DND-41 (cell line): Measurements from ENCODE around the gene GALP.

Experiments used
- EZH2 ChIP-seq: IDR thresholded peaks from 3 replicates; pipeline ENCODE4 v1.6.1; 2012; ENCODE audit warnings: borderline replicate concordance, low read depth, mild to moderate bottlenecking, moderate library complexity, low read length, inconsistent platforms; ENCODE audit not compliant: severe bottlenecking
- TF ChIP-seq, protein P1 (sequence below): IDR thresholded peaks from 2 replicates; pipeline ENCODE4 v1.5.1; 2012; ENCODE audit warnings: borderline replicate concordance, low read length, moderate library complexity, mild to moderate bottlenecking; ENCODE audit not compliant: poor library complexity, severe bottlenecking; ENCODE audit errors: extremely low read depth

DNA sequence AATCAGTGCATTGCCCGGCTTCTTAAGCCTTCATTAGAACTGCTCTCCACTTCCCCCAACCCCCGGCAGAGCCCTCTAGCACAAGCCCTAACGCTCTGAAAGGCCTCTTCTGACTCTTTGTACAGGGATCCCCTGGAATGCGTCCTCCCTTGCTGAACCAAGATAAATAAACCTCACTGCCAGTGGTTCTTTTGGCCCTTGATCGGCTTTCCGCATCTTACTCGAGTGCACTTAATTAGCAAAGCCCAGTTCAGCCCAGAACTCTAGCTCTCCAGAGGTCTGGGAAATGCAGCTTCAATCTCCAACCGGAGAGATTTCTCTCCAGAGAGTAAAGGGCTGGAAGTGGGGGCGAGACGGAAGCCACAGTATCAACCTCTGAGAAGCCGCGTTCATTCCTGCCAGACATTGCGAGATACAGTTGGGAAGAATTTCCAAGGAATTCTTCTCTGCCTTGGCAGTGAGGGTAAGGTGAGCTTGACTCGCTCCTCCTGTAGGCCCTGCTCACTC is 43.4 kb upstream of the GALP start:
- TF ChIP-seq, protein P1, sequence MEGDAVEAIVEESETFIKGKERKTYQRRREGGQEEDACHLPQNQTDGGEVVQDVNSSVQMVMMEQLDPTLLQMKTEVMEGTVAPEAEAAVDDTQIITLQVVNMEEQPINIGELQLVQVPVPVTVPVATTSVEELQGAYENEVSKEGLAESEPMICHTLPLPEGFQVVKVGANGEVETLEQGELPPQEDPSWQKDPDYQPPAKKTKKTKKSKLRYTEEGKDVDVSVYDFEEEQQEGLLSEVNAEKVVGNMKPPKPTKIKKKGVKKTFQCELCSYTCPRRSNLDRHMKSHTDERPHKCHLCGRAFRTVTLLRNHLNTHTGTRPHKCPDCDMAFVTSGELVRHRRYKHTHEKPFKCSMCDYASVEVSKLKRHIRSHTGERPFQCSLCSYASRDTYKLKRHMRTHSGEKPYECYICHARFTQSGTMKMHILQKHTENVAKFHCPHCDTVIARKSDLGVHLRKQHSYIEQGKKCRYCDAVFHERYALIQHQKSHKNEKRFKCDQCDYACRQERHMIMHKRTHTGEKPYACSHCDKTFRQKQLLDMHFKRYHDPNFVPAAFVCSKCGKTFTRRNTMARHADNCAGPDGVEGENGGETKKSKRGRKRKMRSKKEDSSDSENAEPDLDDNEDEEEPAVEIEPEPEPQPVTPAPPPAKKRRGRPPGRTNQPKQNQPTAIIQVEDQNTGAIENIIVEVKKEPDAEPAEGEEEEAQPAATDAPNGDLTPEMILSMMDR, result no peak
- TF ChIP-seq EZH2, result no peak
